Fibroblast of the aortic adventitia (primary cell): ENCODE measurements around the gene RFTN2. TPM values are rescaled to one million over a fixed set of nuclear protein-coding genes. Genes with fewer than 3 reads are reported as not detected.

Source experiments
- DNase-seq: peaks from one replicate; pipeline ENCODE4 v3.0.0-alpha.2; 2010; ENCODE audit warnings: low read depth
- H3K4me3 ChIP-seq: 2 replicates; pipeline ENCODE4 v1.5.1; 2011; ENCODE audit warnings: low read depth, mild to moderate bottlenecking, control low read depth, low read length, moderate library complexity
- CTCF ChIP-seq: IDR thresholded peaks from 2 replicates; pipeline ENCODE4 v1.5.1; 2011; ENCODE audit warnings: mild to moderate bottlenecking, low read length, control low read depth, inconsistent platforms; ENCODE audit not compliant: insufficient read depth
- small RNA-seq: library from RNA; depleted of rRNA; stranded (forward); fragments of <200 nt; gene quantifications from one replicate; pipeline ENCODE3, GENCODE V24; 2012
- total RNA-seq: library from RNA; depleted of rRNA; stranded (reverse); fragments of >200 nt; gene quantifications from 2 replicates; pipeline ENCODE4 v1.2.3, GENCODE V29; 2012; ENCODE audit warnings: low replicate concordance

Gene RFTN2
- total RNA-seq, 1 donor = 6.4 TPM

GRCh38 chr2:197548582-197548981, 126.8 kb downstream of the RFTN2 start:
- no peak for DNase-seq
- TF ChIP-seq CTCF = no peak
- H3K4me3 ChIP-seq = no peak overlapping the region

GRCh38 chr2:197547163-197547900, 128.1 kb downstream of the RFTN2 start:
- no peak overlapping the region for H3K4me3 ChIP-seq
- no peak for DNase-seq
- TF ChIP-seq CTCF = no peak

- TF ChIP-seq CTCF = no peak
- DNase-seq = no peak
- no peak overlapping the region for H3K4me3 ChIP-seq
These were observed 132.2 kb downstream of the RFTN2 start for GRCh38 chr2:197543206-197543605.

- H3K4me3 ChIP-seq = no peak overlapping the region
- DNase-seq = no peak
- no peak for TF ChIP-seq CTCF
These were observed 135.7 kb downstream of the RFTN2 start for GRCh38 chr2:197539734-197540133.

- no peak for TF ChIP-seq CTCF
These were observed 137.0 kb downstream of the RFTN2 start for GRCh38 chr2:197538412-197538811.

More at GRCh38 chr2:197538412-197538811, 137.0 kb downstream of the RFTN2 start:
- DNase-seq = peak; percentile 14
- H3K4me3 ChIP-seq = no peak overlapping the region

Small RNA genes within 50 kb of the gene (small RNA-seq; reads per million reads assigned to genes)
- not detected for gene AC020550.1

Other genes starting within 250 kb of the RFTN2 start
- 243 and 314 TPM in 2 replicates for gene SF3B1, start 240.6 kb downstream of the RFTN2 start, total RNA-seq
- 34.6 and 56.6 TPM in 2 replicates for gene COQ10B, start 222.0 kb downstream of the RFTN2 start, total RNA-seq
- gene HSPD1, start 175.7 kb downstream of the RFTN2 start, total RNA-seq = 158 and 302 TPM in 2 replicates
- gene HSPE1, start 175.2 kb downstream of the RFTN2 start, total RNA-seq = 66.3 and 98.5 TPM in 2 replicates
- 37.1 and 44.2 TPM in 2 replicates for gene MOB4, start 159.5 kb downstream of the RFTN2 start, total RNA-seq
- 1.6 and 3.5 TPM in 2 replicates for gene MARS2, start 29.8 kb upstream of the RFTN2 start, total RNA-seq
- gene BOLL, start 109.7 kb upstream of the RFTN2 start, total RNA-seq = not detected in 2 replicates
- gene PLCL1, start 129.0 kb upstream of the RFTN2 start, total RNA-seq = 12.4 and 17.7 TPM in 2 replicates